RPMI8226 (cell line): ENCODE data around the gene CYYR1.
"Not testable (repeated sequence)": the region's sequence is repeated elsewhere in the genome, so short reads cannot be mapped to it uniquely, and the experiment has no call there.

Experiments used
- DNase-seq: peaks from one replicate; pipeline ENCODE4 v3.0.0-alpha.2; 2015

The CYYR1 gene

GRCh38 chr21:26473471-26473870, 99.6 kb downstream of the CYYR1 start:
- no peak for DNase-seq

- no peak for DNase-seq
Observed at GRCh38 chr21:26471099-26471471, 102.0 kb downstream of the CYYR1 start.

GRCh38 chr21:26470351-26471098, 102.6 kb downstream of the CYYR1 start:
- DNase-seq, result no peak

- DNase-seq, result no peak
Observed at GRCh38 chr21:26469789-26470188, 103.3 kb downstream of the CYYR1 start.

- no peak for DNase-seq
Observed at GRCh38 chr21:26465916-26466315, 107.2 kb downstream of the CYYR1 start.

GRCh38 chr21:26461500-26461899, 111.6 kb downstream of the CYYR1 start:
- no peak for DNase-seq

GRCh38 chr21:26460621-26461020, 112.5 kb downstream of the CYYR1 start:
- DNase-seq, result no peak

GRCh38 chr21:26458854-26459253, 114.2 kb downstream of the CYYR1 start:
- not testable (repeated sequence) for DNase-seq

- no peak for DNase-seq
Observed at GRCh38 chr21:26457817-26458216, 115.3 kb downstream of the CYYR1 start.

- DNase-seq, result no peak
Observed at GRCh38 chr21:26453267-26453666, 119.8 kb downstream of the CYYR1 start.

- no peak for DNase-seq
Observed at GRCh38 chr21:26451081-26451740, 121.9 kb downstream of the CYYR1 start.

GRCh38 chr21:26449161-26449560, 123.9 kb downstream of the CYYR1 start:
- no peak for DNase-seq

GRCh38 chr21:26448751-26449150, 124.3 kb downstream of the CYYR1 start:
- DNase-seq, result no peak

GRCh38 chr21:26447932-26448475, 125.1 kb downstream of the CYYR1 start:
- DNase-seq, result no peak

- no peak for DNase-seq
Observed at GRCh38 chr21:26445440-26445839, 127.6 kb downstream of the CYYR1 start.

GRCh38 chr21:26444646-26445045, 128.4 kb downstream of the CYYR1 start:
- DNase-seq, result no peak

GRCh38 chr21:26443867-26444266, 129.2 kb downstream of the CYYR1 start:
- no peak for DNase-seq

GRCh38 chr21:26443291-26443690, 129.8 kb downstream of the CYYR1 start:
- DNase-seq, result no peak

GRCh38 chr21:26441149-26441548, 131.9 kb downstream of the CYYR1 start:
- no peak for DNase-seq

GRCh38 chr21:26438976-26439375, 134.1 kb downstream of the CYYR1 start:
- no peak for DNase-seq

GRCh38 chr21:26437326-26438009, 135.6 kb downstream of the CYYR1 start:
- no peak for DNase-seq

- DNase-seq, result no peak
Observed at GRCh38 chr21:26433386-26433785, 139.7 kb downstream of the CYYR1 start.

GRCh38 chr21:26432410-26432809, 140.7 kb downstream of the CYYR1 start:
- no peak for DNase-seq

- no peak for DNase-seq
Observed at GRCh38 chr21:26425576-26425975, 147.5 kb downstream of the CYYR1 start.
